Right hindlimb (tissue), 1 donor: ENCODE results near the gene ZDHHC4.
"Not testable (repeated sequence)": the region's sequence is repeated elsewhere in the genome, so short reads cannot be mapped to it uniquely, and the experiment has no call there.

Source experiments
- DNase-seq: peaks from one replicate; pipeline ENCODE4 v3.0.0-alpha.2; 2018

The ZDHHC4 gene

DNA sequence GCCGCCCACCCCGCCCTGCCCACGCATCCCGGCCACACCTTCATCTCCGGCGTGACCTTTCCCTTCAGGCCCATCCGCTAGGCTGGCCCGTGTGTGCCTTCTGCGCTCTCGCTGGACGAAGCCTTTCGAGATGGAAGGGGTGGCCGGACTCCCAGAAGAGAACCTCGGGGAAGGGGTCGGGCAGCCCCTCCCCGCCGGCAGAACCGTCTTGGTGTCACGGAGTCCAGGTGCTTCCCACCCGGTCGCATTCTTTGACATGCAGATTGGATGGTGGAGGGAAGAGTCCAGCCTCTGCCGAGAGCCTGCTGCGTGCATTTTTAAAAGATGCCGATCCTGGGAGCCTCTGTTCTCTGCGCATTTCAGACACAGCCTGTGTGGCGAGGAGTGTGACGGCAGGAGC, 30.8 kb downstream of the ZDHHC4 start:
- DNase-seq, result no peak

DNA sequence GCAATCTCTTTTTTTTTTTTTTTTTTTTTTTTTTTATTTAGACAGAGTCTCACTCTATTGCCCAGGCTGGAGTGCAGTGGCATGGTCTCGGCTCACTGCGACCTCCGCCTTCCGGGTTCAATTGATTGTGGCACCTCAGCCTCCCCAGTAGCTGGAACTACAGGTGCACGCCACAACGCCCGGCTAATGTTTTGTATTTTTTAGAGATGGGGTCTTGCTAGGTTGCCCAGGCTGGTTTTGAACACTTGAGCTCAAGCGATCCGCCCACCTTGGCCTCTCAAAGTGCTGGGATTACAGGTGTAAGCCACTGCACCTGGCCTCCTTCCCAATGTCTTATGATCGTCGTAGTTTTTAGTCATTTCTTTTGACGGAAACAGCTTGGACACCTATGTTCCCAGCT, 31.5 kb downstream of the ZDHHC4 start:
- no peak for DNase-seq

DNA sequence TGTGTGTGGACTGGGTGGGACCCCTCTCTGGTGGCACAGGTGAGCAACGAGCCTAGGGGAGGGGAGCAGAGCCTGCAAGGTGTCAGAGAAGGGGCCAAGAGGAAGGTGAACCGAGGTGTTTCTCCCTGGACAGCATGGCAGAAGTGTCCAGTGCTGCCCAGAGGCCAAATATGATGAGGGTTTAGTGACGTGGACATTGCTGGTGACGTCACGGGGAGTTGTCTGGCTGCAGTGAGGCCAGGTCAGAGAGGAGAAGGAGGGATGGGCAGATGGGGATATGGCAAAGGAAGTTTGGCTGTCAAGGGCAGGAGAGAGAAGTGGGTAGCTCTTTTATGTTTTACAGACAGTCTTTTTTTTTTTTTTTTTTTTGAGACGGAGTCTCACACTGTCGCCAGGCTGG, 35.6 kb downstream of the ZDHHC4 start:
- no peak for DNase-seq

DNA sequence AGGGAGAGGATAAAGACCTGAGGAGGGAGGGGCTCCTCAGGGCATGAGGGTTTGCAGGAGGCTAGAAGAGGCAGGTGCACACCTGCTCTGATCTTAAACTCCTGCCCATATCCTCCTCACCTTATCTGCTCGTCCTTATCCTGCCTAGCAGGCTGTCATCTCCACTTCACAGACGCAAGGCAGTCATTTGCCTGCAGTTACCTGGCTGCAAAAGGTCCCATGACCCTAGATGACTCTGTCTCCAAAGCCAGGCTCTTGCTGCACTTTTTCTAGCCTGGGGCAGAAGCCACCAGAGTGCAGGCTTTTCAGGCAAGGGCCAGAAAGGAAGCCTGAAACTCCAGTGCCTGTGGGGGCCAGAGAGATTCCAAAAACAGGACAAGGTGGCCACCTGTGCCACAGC, 36.5 kb downstream of the ZDHHC4 start:
- DNase-seq, result no peak

DNA sequence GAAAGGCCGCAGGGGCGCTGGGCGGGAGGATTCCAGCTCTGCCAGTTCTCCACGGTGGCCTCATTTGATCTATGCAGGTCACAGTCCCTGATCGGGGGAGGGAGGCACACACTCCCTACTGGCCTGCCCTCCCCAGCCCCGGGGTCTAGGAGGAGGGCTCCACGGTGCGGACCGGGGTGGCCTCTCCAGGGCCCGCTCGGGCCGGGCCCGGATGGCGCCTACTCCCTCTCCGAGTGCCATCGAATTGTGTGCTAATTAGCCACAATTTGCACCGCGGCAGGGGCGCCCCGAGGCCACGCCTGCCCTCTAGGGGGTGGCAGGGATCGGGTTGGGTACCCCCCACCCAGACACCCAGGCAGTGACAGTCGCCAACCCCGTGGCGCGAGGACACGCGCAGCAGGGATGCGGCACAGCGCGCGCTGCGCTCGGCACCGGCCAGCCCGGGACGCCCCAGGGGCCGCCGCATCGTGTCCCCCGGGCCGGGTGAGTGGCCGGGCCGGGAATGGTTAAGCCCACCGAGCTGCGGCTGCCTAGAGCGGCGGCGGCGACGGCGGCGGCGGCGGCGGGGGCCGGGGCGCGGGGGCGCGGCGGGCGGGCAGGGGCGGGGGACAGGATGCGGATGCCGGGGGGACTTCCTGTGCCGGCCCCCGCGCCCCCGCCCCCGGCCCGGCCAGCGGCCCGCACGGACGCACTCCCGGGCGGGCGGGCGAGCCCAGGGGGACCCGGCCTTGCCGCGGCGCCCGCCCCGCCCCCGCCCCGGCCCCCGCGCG, 37.9 kb downstream of the ZDHHC4 start, which contains the start of gene ZNF853:
Gene ZNF853 (plus strand): TSS at position 658 of the 770 bp plus-strand sequence. CDS start 565 bp downstream, outside the sequence.
- DNase-seq, result peak; percentile 63

DNA sequence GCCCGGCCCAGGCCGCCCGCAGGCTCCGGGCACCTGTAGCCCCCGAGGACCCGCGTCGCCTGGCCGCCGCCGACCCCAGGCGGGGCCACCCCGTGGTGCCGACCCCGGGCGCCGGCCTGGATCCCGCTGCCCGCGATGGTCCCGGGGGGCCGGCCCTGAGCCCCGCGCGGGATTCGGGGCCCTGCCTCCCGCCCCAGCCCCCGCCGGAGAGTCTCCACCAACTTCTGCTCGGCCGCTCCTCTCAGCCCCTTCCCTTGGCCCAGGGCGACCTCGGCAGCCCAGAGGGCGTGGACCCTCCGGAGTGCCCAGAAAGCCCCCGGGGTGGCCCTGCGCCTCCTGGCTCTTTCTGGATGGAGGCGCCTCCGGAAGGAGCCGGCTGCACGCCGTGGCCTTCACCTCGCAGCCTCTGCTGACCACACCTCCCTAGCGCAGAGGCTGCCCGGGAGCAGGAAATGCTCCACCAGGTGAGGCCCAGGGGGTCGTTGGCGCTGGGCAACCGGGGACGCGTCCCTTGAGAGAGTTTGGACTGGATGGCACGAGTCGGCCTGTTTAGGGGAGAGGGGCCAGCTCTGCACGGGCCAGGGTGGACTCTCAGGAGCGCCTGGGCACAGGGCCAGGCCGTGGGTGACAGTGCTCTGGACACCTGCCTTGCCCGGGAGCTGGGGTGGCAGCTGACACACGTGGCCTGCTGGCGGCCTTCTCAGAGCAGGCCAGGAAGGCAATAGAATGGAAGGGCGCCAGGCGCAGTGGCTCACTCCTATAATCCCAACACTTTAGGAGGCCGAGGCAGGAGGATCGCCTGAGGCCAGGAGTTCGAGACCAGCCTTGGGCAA, 38.7 kb downstream of the ZDHHC4 start:
- DNase-seq, result no peak

GRCh38 chr7:6616854-6617643, 39.8 kb downstream of the ZDHHC4 start:
- no peak for DNase-seq

- DNase-seq, result no peak
Measured at GRCh38 chr7:6618621-6619020, 41.4 kb downstream of the ZDHHC4 start.

GRCh38 chr7:6619961-6620360, 42.7 kb downstream of the ZDHHC4 start:
- DNase-seq, result no peak

GRCh38 chr7:6621195-6622133, 44.2 kb downstream of the ZDHHC4 start:
- DNase-seq, result no peak

GRCh38 chr7:6622134-6622710, 45.0 kb downstream of the ZDHHC4 start:
- DNase-seq, result no peak

DNA sequence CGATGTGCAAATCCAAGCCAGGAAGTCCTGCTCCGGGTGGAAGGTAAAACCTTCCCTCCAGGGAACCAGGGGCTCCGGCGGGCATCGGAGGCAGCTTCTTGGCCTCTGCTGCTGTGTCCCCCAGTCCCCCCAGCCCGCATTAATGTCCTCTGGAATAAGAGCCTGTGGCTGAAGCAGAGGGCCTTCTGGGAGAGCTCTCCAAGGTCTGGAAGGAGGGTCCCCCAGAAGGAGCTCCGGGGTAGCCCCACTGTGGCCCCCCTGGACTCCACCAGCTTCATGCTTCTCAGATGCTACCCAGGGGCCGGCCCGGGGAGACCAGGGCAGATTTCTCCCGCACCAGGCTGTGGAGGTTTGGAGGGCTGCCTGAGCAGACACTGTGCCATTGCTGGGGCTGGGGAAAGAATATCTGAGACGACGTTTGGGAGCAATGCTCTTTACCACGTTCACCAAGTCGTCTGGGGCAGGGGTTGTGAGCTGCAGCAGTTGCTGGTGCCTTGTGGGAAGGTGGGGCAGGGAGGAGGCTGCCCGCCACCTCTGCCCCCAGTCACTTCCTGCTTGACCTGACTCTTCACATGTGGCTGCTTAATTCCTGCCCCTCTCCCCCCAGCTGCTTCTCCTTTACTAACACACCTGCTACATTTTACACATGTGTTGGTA, 46.5 kb downstream of the ZDHHC4 start:
- DNase-seq, result no peak

- no peak for DNase-seq
Measured at GRCh38 chr7:6624246-6624611, 47.0 kb downstream of the ZDHHC4 start.

- DNase-seq, result no peak
Measured at GRCh38 chr7:6628045-6628444, 50.8 kb downstream of the ZDHHC4 start.

GRCh38 chr7:6630007-6630849, 53.0 kb downstream of the ZDHHC4 start:
- no peak for DNase-seq

DNA sequence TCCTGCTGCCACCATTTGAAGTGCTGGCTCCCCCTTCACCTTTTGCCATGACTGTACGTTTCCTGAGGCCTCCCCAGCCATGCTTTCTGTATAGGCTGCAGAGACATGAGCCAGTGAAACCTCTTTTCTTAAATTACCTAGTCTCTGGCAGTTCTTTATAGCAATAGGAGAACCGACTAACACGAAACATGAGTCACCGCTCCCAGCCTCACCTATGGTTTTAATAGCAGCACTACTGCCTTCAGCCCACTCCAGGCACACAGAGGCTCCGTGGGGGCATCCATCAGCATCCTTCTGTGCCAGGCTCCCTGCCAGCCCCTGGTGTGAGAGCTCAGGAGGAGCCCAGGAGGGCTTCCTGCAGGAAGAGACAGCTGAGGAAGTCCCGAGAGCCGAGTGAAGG, 54.4 kb downstream of the ZDHHC4 start:
- DNase-seq, result no peak

DNA sequence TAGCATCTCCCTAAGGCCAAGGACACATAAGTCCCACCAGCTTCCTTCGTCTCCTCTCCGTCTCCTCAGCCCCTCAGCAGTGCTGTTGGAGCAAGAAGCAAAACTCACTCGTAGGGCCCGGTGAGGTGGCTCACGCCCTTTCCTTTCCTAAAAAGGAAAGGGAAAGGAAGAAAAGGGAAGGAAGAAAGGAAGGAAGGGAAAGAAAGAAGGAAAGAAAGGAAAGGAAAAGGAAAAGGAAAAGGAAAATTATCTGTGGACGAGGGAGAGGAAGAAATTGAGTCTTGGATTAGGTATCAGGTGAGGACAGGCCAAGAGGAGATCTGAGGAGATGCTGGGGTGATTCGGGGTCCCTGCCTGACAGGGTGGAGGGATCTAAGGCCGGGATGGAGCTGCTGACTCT, 56.8 kb downstream of the ZDHHC4 start:
- no peak for DNase-seq

- DNase-seq, result not testable (repeated sequence)
Measured at GRCh38 chr7:6634971-6635370, 57.7 kb downstream of the ZDHHC4 start.

- peak; percentile 54 for DNase-seq
Measured at GRCh38 chr7:6636741-6637543, 59.7 kb downstream of the ZDHHC4 start, which contains the start of gene ZNF316. Gene ZNF316, plus strand, starts transcription at chr7:6637318. Its CDS starts 5,092 bp downstream, at chr7:6642410.
